ENCODE results near the gene SNAI1. TPM values are rescaled to one million over a fixed set of nuclear protein-coding genes. Genes with fewer than 3 reads are reported as not detected.
"Not testable (repeated sequence)": the region's sequence is repeated elsewhere in the genome, so short reads cannot be mapped to it uniquely, and the experiment has no call there.

Gene SNAI1
- polyA plus RNA-seq, 3 donors from 2014 or later = 0.36 to 0.68 TPM; not detected in 1

GRCh38 chr20:49948809-49949507 is 33.8 kb upstream of the SNAI1 start:
- no peak overlapping the region for H3K4me3 Mint-ChIP-seq

DNA sequence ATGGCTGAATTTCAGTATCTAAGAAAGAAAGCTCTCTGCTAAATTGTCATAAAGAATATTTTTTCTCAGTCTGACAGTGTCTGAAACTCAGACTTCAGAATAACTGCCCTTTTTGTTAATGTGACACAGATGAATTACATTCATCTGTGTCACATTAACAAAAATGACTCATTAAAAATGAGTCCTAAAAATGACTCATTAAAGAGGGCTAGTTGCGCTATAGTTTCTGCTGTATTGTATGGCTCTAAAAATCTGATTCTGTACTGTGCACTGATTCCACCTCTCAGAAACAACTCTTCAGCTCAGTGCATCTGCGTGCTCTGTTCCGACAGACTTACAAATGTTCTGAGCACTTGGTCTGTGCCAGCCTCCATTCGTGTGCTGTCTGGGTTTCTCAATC is 31.6 kb upstream of the SNAI1 start:
- Mint-ChIP-seq H3K4me3 (no peak overlapping the region), H3K27me3 (ENCODE audit: low read depth in 3 of 3) (peaks cover 0 to 4% (median 2%) of the 10 kb centered on the region in 3 donors), H3K4me1 (peaks cover 0 to 3% of the 10 kb centered on the region in 2 donors), H3K27ac (peak overlapping the region in 2 of 6 donors; percentile 49 to 51), H3K36me3 (peaks cover 25 to 42% (median 36%) of the 10 kb centered on the region in 3 donors), H3K9me3 (no peaks in the 10 kb centered on the region)
- DNase-seq = no peak

More at GRCh38 chr20:49948809-49949507, 33.8 kb upstream of the SNAI1 start:
- Mint-ChIP-seq H3K27me3 (ENCODE audit: low read depth in 3 of 3) (peaks cover 0 to under 1% (median 0%) of the 10 kb centered on the region in 3 donors), H3K4me1 (peaks cover 9 to 13% of the 10 kb centered on the region in 2 donors), H3K9me3 (no peaks in the 10 kb centered on the region), H3K27ac (peak overlapping the region in 2 of 6 donors; percentile 20 to 35), H3K36me3 (peaks cover 25 to 42% (median 35%) of the 10 kb centered on the region in 3 donors)
- no peak for DNase-seq

DNA sequence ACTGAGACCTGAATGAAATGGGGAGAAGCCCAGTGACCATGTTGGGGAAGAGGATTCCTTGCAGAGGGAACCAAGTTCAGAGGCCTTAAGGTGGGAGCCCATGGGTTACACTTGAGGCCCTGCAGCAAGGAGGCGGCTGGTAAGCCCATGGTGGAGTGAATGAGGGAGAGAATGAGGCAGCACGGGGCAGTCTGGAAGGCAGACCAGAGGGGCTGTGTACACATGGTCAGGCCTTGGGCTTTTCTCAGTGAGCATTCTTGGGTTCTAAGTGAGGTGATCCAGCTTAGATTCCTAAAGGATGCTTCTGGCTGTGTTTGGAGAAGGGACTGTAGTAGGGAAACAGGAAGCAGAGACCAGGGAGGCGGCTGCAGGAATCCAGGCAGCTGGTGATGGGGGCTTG is 27.6 kb upstream of the SNAI1 start:
- peaks cover 12 to 34% (median 27%) of the 10 kb centered on the region in 3 donors for H3K36me3 Mint-ChIP-seq
- no peak overlapping the region for H3K4me3 Mint-ChIP-seq
- no peaks in the 10 kb centered on the region for H3K9me3 Mint-ChIP-seq
- H3K27ac Mint-ChIP-seq = peak overlapping the region in 2 of 6 donors; percentile 67
- H3K27me3 Mint-ChIP-seq (ENCODE audit: low read depth in 3 of 3) = peaks cover 0 to 6% (median 2%) of the 10 kb centered on the region in 3 donors
- DNase-seq = no peak
- peaks cover 0 to 4% of the 10 kb centered on the region in 2 donors for H3K4me1 Mint-ChIP-seq

DNA sequence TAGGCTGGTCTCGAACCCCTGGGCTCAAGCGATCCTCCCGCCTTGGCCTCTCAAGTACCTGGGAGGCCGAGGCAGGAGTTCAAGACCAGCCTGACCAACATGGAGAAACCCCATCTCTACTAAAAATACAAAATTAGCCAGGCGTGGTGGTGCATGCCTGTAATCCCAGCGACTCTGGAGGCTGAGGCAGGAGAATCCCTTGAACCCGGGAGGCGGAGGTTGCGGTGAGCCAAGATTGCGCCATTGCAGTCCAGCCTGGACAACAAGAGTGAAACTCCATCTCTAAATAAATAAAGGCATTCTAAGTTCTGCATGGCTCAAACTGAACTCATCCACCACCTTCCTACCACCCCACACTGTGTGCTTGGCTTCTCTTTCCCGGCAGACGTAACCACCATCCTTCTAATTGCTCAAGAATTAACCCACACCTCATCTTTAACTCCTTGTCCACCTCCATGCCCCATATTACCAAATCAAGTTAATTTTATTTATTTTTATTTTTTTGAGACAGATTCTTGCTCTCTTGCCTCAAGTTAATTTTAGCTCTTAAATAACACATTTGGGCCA is 26.9 kb upstream of the SNAI1 start:
- peaks cover 12 to 33% (median 27%) of the 10 kb centered on the region in 3 donors for H3K36me3 Mint-ChIP-seq
- not testable (repeated sequence) for H3K9me3 Mint-ChIP-seq; H3K27me3 Mint-ChIP-seq (ENCODE audit: low read depth in 3 of 3); DNase-seq; H3K4me1 Mint-ChIP-seq; H3K4me3 Mint-ChIP-seq; H3K27ac Mint-ChIP-seq

- peaks cover 12 to 29% (median 24%) of the 10 kb centered on the region in 3 donors for H3K36me3 Mint-ChIP-seq
- no peak overlapping the region for H3K27ac Mint-ChIP-seq
- H3K4me3 Mint-ChIP-seq = no peak overlapping the region
- no peaks in the 10 kb centered on the region for H3K9me3 Mint-ChIP-seq
- H3K27me3 Mint-ChIP-seq (ENCODE audit: low read depth in 3 of 3) = peaks cover 0 to 6% (median 2%) of the 10 kb centered on the region in 3 donors
- no peak for DNase-seq
- H3K4me1 Mint-ChIP-seq = peaks cover 0 to 2% of the 10 kb centered on the region in 2 donors
These were observed 26.1 kb upstream of the SNAI1 start for GRCh38 chr20:49956689-49957088.

DNA sequence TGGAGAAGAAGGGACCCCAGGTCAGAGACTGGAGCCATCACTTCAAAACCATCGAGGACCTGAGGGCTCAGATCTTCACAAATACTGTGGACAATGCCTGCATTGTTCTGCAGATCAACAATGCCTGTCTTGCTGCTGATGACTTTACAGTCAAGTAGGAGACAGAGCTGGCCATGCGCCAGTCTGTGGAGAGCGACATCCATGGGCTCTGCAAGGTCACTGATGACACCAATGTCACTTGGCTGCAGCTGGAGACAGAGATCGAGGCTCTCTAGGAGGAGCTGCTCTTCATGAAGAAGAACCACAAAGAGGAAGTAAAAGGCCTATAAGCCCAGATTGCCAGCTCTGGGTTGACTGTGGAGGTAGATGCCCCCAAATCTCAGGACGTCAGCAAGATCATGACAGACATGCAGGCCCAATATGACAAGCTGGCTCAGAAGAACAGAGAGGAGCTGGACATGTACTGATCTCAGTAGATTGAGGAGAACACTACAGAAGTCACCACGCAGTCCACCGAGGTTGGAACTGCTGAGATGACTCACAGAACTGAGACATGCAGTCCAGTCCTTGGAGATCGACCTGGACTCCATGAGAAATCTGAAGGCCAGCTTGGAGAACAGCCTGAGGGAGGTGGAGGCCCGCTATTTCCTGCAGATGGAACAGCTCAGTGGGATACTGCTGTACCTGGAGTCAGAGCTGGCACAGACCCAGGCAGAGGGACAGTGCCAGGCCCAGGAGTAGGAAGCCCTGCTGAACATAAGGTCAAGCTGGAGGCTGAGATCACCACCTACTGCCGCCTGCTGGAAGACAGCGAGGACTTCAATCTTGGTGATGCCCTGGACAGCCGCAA is 25.5 kb upstream of the SNAI1 start:
- H3K4me3 Mint-ChIP-seq; H3K27me3 Mint-ChIP-seq (ENCODE audit: low read depth in 3 of 3); H3K4me1 Mint-ChIP-seq; H3K9me3 Mint-ChIP-seq; DNase-seq: not testable (repeated sequence)
- Mint-ChIP-seq H3K36me3 (peaks cover 9 to 27% (median 20%) of the 10 kb centered on the region in 3 donors), H3K27ac (peak overlapping the region in 3 of 6 donors; percentile 32 to 58 (median 41))

DNA sequence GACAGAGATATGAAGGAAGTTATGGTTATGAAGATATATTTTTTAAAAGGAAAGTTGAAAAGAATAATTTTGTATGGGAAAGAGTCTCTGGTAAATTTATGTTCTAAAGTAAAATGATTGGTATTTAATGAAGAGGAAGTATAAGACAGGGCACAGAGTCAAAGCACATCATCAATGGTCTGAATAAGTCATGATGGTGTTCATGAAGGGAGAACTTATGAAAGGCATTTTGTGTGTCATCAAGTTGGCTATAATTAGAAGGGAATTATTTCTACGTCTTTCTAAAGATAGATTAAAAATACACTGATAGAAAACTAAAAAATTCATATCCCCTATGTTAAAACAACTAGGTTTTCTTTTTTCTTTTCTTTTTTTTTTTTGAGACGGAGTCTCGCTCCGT is 21.4 kb upstream of the SNAI1 start:
- Mint-ChIP-seq H3K4me3 (no peak overlapping the region), H3K9me3 (no peaks in the 10 kb centered on the region)

DNA sequence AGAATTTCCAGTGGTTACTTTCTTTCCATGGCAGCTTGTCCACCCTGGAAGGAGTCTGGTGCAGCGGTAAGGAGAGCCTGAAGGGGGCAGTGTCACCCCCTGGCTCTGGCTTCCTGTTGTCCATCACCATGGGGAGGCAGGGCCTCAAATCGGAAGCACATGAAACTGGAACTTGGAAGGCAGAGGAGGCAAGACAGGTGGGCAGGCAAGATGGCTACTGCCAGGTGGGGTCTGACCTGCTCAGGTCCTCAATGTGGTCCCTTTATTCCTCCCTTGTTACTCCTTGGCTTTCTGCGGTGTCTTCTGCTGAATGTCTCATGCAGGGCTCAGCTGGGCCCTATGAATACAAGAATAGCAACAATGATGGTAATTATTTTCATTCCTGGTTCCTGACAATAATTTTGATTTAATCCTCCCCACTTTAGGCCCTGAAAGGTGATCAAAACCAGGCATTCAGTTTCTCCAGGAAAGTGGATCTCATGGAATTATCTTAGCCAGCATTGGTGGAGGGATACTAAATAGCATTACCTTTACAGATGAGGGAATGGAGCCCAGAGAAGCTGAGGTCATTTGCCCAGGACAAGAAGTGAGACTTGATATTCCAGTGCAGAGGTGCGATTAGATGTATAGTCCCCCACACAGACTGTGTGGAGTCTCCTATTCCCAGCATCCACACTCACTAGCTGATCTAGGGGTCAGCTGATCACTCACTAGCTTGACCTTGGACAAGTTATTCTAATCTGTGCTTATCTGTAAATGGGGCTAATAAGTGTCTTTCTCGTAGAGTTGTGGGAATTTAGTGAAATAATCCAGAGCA is 17.6 kb upstream of the SNAI1 start:
- Mint-ChIP-seq H3K27ac (no peak overlapping the region), H3K36me3 (peaks cover 0 to under 1% (median 0%) of the 10 kb centered on the region in 3 donors), H3K27me3 (ENCODE audit: low read depth in 3 of 3) (no peaks in the 10 kb centered on the region), H3K9me3 (no peaks in the 10 kb centered on the region), H3K4me3 (no peak overlapping the region), H3K4me1 (no peaks in the 10 kb centered on the region)
- DNase-seq = peak in 1 of 3 donors; percentile 8

More for the DNA sequence above, 21.4 kb upstream of the SNAI1 start:
- H3K4me1 Mint-ChIP-seq = peaks cover 0 to 2% of the 10 kb centered on the region in 2 donors
- peaks cover 0 to 2% (median 0%) of the 10 kb centered on the region in 3 donors for H3K27me3 Mint-ChIP-seq (ENCODE audit: low read depth in 3 of 3)
- DNase-seq = no peak
- peaks cover 4 to 10% (median 9%) of the 10 kb centered on the region in 3 donors for H3K36me3 Mint-ChIP-seq
- no peak overlapping the region for H3K27ac Mint-ChIP-seq

GRCh38 chr20:49965781-49966305 is 16.9 kb upstream of the SNAI1 start:
- no peaks in the 10 kb centered on the region for H3K27me3 Mint-ChIP-seq (ENCODE audit: low read depth in 3 of 3)
- no peak overlapping the region for H3K4me3 Mint-ChIP-seq
- H3K9me3 Mint-ChIP-seq = no peaks in the 10 kb centered on the region
- H3K27ac Mint-ChIP-seq = no peak overlapping the region
- H3K4me1 Mint-ChIP-seq = no peaks in the 10 kb centered on the region
- DNase-seq = no peak
- H3K36me3 Mint-ChIP-seq = no peaks in the 10 kb centered on the region

DNA sequence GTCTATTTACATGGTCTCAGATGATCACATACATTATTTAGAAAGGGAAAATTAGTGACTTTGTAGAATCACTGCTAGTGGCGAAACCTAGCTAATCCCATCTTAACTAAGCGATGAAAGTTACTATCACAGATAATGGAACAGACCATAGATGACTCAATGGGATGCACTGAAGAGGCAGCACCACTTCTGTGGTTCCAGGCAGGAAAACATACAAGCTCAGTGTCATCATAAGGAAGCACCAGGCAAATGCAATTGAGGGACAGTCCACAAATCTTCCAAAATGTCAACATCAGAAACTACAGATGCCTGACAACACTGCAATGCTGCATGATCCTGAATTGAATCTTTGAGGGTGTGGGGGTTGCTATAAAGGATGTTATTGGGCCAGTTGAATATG is 15.9 kb upstream of the SNAI1 start:
- no peaks in the 10 kb centered on the region for H3K4me1 Mint-ChIP-seq
- no peaks in the 10 kb centered on the region for H3K36me3 Mint-ChIP-seq
- H3K27me3 Mint-ChIP-seq (ENCODE audit: low read depth in 3 of 3) = no peaks in the 10 kb centered on the region
- no peak overlapping the region for H3K27ac Mint-ChIP-seq
- no peak overlapping the region for H3K4me3 Mint-ChIP-seq
- H3K9me3 Mint-ChIP-seq = no peaks in the 10 kb centered on the region
- DNase-seq = no peak

- H3K9me3 Mint-ChIP-seq = no peaks in the 10 kb centered on the region
- no peak overlapping the region for H3K4me3 Mint-ChIP-seq
- DNase-seq = no peak
- H3K36me3 Mint-ChIP-seq = no peaks in the 10 kb centered on the region
- no peak overlapping the region for H3K27ac Mint-ChIP-seq
- H3K4me1 Mint-ChIP-seq = no peaks in the 10 kb centered on the region
- H3K27me3 Mint-ChIP-seq (ENCODE audit: low read depth in 3 of 3) = no peaks in the 10 kb centered on the region
These were observed 13.5 kb upstream of the SNAI1 start for GRCh38 chr20:49969234-49969633.

GRCh38 chr20:49969946-49970345 is 12.8 kb upstream of the SNAI1 start:
- no peak overlapping the region for H3K4me3 Mint-ChIP-seq
- no peak for DNase-seq
- no peaks in the 10 kb centered on the region for H3K27me3 Mint-ChIP-seq (ENCODE audit: low read depth in 3 of 3)
- H3K27ac Mint-ChIP-seq = no peak overlapping the region
- no peaks in the 10 kb centered on the region for H3K4me1 Mint-ChIP-seq
- no peaks in the 10 kb centered on the region for H3K36me3 Mint-ChIP-seq
- no peaks in the 10 kb centered on the region for H3K9me3 Mint-ChIP-seq

GRCh38 chr20:49970498-49970897 is 12.3 kb upstream of the SNAI1 start:
- H3K4me3 Mint-ChIP-seq = no peak overlapping the region
- H3K4me1 Mint-ChIP-seq = no peaks in the 10 kb centered on the region
- no peak for DNase-seq
- H3K27me3 Mint-ChIP-seq (ENCODE audit: low read depth in 3 of 3) = no peaks in the 10 kb centered on the region
- no peaks in the 10 kb centered on the region for H3K36me3 Mint-ChIP-seq
- H3K27ac Mint-ChIP-seq = no peak overlapping the region
- no peaks in the 10 kb centered on the region for H3K9me3 Mint-ChIP-seq

Measured in immature natural killer cell (primary cell).